Neural cell (in vitro differentiated cells): Measurements from ENCODE around the gene NRP2.

Source experiments
- EZH2 ChIP-seq: fragments of 200-600, 300-800 bp; shearing (Covaris generic), sonication (generic); IDR thresholded peaks from 2 replicates; pipeline ENCODE4 v1.6.1; 2014; ENCODE audit warnings: antibody characterized with exemption, low read length, borderline replicate concordance, mild to moderate bottlenecking; ENCODE audit not compliant: insufficient read depth, poor library complexity, severe bottlenecking
- SMC3 ChIP-seq: fragments of 450-650 bp; conservative IDR thresholded peaks from 2 replicates; pipeline ENCODE4 v1.6.1; 2014; ENCODE audit warnings: antibody characterized with exemption, mild to moderate bottlenecking, moderate library complexity; ENCODE audit not compliant: poor library complexity
- TF ChIP-seq, protein P1 (sequence below): IDR thresholded peaks from 2 replicates; pipeline ENCODE4 v1.6.1; 2012; ENCODE audit warnings: borderline replicate concordance
- TF ChIP-seq, protein P2 (sequence below): fragments of 450-650 bp; IDR thresholded peaks from 2 replicates; pipeline ENCODE4 v1.5.1; 2014; ENCODE audit warnings: antibody characterized with exemption, mild to moderate bottlenecking, moderate library complexity; ENCODE audit not compliant: poor library complexity, severe bottlenecking

DNA sequence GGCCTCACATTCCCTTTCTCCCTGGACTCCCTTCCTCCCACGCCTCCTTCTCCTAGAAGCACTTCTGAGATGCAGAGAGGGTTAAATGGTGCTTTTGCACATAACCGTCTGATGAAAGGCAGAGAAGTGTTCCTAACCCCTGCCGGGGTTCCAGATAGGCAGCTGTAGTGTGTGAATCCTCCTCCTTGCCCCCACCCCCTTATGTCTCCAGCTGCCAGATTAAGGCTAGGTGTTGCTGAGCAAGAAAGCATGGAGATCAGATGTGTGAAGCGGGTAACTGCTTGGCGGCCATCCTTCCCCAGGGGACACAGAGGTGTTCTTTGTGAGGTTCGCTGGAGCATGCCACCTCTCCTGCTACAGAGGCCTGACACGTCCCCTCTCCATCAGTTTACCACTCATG, 88.3 kb downstream of the NRP2 start:
- TF ChIP-seq SMC3 (no peak), EZH2 (no peak)
- TF ChIP-seq, protein P1, sequence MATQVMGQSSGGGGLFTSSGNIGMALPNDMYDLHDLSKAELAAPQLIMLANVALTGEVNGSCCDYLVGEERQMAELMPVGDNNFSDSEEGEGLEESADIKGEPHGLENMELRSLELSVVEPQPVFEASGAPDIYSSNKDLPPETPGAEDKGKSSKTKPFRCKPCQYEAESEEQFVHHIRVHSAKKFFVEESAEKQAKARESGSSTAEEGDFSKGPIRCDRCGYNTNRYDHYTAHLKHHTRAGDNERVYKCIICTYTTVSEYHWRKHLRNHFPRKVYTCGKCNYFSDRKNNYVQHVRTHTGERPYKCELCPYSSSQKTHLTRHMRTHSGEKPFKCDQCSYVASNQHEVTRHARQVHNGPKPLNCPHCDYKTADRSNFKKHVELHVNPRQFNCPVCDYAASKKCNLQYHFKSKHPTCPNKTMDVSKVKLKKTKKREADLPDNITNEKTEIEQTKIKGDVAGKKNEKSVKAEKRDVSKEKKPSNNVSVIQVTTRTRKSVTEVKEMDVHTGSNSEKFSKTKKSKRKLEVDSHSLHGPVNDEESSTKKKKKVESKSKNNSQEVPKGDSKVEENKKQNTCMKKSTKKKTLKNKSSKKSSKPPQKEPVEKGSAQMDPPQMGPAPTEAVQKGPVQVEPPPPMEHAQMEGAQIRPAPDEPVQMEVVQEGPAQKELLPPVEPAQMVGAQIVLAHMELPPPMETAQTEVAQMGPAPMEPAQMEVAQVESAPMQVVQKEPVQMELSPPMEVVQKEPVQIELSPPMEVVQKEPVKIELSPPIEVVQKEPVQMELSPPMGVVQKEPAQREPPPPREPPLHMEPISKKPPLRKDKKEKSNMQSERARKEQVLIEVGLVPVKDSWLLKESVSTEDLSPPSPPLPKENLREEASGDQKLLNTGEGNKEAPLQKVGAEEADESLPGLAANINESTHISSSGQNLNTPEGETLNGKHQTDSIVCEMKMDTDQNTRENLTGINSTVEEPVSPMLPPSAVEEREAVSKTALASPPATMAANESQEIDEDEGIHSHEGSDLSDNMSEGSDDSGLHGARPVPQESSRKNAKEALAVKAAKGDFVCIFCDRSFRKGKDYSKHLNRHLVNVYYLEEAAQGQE, result no peak
- TF ChIP-seq, protein P2, sequence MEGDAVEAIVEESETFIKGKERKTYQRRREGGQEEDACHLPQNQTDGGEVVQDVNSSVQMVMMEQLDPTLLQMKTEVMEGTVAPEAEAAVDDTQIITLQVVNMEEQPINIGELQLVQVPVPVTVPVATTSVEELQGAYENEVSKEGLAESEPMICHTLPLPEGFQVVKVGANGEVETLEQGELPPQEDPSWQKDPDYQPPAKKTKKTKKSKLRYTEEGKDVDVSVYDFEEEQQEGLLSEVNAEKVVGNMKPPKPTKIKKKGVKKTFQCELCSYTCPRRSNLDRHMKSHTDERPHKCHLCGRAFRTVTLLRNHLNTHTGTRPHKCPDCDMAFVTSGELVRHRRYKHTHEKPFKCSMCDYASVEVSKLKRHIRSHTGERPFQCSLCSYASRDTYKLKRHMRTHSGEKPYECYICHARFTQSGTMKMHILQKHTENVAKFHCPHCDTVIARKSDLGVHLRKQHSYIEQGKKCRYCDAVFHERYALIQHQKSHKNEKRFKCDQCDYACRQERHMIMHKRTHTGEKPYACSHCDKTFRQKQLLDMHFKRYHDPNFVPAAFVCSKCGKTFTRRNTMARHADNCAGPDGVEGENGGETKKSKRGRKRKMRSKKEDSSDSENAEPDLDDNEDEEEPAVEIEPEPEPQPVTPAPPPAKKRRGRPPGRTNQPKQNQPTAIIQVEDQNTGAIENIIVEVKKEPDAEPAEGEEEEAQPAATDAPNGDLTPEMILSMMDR, result no peak
